Gastroesophageal sphincter (tissue), 3 donors: ENCODE measurements around the gene ZNF622.

ENCODE experiments used
- CTCF ChIP-seq, 4 experiments: fragments of 200-600 bp in 2 of 4; fragments of 450-650 bp in 2 of 4; sonication (generic) in 1 of 4; IDR thresholded peaks; one replicate each; pipeline ENCODE4 v1.5.1; 2017 to 2019; ENCODE audit warnings: antibody characterized with exemption in 4 of 4, mild to moderate bottlenecking in 2 of 4, moderate library complexity in 2 of 4
- POLR2AphosphoS5 ChIP-seq: sonication (generic); formaldehyde crosslinking; IDR thresholded peaks from one replicate; pipeline ENCODE4 v1.6.1; 2017; ENCODE audit warnings: antibody characterized with exemption

GRCh38 chr5:16504571-16504970 is 39.0 kb upstream of the ZNF622 start:
- TF ChIP-seq CTCF (IDR thresholded peaks at IDR 0.05) (no peak), POLR2AphosphoS5 (no peak)
